GM04503 (cell line): ENCODE measurements around the gene HNRNPL.
"Not testable (repeated sequence)": the region's sequence is repeated elsewhere in the genome, so short reads cannot be mapped to it uniquely, and the experiment has no call there.

Source experiments
- DNase-seq: peaks from one replicate; pipeline ENCODE4 v3.0.0-alpha.2; 2012; ENCODE audit warnings: low read depth

Gene HNRNPL

DNA sequence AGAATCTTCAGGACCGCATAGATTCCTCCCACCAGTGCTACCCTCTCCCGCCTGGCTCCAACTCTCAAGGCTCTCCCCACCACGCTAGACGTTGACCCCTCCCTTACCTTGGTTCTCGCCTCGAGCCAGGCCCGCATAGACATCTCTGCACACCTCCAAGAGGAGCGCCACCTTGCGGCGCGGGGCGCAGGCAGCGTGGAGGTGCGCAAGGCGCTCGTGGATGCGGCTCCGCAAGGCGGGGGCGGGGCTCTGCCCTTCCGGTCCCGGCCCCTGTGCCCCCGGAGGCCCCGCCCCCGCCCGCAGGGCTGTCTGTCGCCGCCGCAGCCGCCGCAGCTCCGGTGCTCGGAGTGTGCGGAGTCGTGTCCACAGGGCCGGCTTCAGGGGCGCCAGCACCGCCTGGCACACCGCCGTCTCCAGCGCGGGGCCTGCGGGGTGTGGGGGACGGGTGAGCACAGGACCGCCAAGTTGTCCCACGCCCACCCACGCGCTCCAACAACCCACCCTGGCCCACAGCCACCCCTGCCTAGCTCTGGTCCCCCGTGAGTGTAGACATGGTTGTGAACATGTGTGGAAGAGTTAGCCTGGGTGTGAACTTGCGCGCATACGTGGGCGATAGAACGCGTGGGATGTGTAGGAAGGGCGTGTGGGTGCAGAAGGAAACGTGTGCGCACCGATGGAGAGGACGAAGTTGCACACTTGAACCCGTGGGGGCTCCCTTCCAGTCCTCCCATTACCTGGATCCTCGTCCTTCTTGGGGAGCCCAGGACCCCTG is 20.2 kb upstream of the HNRNPL start:
- DNase-seq, result no peak

DNA sequence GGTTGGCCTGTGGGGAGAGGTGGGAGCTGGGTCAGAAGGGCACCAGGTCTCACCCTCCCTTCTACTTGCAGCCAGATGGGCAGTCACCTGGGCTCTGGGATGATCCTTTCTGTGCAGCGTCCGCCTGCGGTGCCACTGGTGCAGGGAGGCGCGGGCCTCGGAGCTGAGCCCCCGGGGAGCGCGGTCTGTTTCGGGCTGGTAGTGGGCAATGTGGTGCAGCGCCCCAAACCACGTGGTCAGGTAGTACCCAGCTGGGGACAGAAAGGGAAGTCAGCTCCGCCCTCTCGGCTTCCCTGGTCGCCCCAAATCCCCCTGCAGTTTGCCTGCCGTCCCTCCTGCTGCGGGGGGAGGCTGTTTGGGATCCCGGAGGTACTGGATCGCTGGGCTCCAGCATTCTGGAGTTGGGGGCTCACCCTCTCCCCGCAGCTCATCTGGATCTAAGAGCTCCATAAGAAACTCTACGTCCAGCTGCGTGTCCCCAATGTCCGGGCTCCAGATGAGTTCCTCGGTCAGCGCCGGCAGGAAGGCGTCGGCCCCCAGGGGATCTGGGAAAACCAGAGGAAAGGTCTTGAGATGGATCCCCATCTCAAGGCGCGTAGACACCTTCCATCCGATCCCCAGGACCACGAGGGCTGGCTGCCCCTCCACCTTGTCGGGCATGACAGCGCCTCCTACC is 19.5 kb upstream of the HNRNPL start:
- no peak for DNase-seq

DNA sequence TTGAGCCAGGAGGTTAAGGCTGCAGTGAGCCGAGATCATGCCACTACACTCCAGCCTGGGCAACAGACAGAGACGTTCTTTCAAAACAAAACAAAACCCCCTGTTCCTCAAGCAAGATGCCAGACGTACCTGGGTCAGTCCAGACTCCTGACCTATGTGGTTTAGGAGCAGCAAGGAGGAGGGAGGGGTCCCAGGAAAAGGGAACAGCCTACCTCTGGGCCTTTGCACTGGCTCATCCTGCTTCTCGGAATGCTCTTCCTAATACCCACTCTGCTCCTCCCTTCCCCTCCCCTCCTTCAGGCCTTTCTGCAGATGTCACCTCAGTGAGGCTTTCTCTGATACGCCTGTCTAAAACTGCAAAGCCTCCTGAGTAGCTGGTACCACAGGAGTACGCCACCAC is 18.8 kb upstream of the HNRNPL start:
- DNase-seq, result no peak

DNA sequence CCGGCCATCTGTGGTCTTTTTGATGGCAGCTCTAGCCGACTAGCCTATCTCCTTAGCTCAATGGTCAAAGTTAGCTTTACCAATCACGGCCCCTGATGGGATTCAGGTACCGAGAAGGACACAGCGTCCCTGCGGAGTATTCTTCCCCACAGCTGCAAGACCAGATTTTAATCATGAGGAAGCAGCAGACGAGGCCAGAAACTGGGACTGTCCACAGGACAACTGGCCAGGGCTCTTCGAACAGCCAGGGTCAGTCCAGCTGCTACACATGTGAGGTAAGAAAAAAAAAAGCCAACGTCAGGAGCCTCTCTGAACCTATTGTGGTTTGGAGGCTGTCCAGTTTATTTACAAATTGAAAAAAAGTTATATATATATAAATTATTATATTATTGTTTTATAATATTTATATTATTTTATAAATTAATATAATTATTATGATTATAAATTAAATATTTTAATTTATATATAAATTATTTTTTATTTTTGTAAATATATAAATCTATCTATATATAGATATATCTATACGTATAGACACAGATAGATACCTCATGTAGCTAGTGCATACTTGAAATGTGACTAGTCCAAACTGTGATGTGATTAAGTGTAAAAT is 17.5 kb upstream of the HNRNPL start:
- DNase-seq, result no peak

DNA sequence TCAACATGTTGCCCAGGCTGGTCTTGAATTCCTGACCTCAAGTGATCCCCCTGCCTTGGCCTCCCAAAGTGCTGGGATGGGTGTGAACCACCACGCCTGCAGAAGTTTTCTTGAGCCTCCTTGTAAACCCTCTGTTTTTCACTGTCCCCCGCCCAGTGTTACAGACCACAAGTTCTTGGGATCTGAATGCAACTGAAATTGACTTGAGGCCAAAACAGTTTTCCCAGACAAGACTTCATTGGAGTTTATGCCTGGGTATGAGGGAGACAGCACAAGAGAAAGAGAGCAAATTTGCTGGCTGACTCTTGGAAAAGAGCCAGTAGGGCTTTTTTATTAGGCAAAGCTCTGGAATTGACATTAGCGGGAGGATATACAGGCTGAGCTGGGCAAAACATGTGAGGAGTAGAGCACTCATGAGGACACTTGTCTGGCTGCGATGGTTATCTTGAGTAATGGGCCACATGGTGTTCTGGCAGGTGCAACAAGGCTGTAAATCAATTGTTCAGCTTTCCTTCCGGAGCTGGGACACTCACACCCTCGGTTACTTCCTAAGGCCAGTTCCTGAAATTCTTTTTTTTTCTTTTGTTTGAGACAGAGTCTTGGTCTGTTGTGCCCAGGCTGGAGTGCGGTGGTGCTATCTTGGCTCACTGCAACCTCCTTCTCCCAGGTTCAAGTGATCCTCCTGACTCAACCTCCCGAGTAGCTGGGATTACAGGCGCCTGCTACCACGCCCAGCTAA is 12.7 kb upstream of the HNRNPL start:
- no peak for DNase-seq

DNA sequence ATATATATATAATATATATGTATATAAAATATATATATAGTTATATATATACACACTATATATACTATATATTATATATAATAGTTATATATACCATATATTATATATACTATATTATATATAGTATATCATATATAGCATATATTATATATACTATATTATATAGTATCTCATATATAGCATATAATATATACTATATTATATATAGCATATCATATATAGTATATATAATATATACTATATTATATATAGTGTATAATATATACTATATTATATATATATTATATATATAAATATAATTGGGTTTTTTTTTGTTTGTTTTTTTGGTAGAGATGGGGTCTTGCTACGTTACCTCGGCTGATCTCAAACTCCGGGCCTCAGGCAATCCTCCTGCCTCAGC is 11.6 kb upstream of the HNRNPL start:
- DNase-seq, result no peak

DNA sequence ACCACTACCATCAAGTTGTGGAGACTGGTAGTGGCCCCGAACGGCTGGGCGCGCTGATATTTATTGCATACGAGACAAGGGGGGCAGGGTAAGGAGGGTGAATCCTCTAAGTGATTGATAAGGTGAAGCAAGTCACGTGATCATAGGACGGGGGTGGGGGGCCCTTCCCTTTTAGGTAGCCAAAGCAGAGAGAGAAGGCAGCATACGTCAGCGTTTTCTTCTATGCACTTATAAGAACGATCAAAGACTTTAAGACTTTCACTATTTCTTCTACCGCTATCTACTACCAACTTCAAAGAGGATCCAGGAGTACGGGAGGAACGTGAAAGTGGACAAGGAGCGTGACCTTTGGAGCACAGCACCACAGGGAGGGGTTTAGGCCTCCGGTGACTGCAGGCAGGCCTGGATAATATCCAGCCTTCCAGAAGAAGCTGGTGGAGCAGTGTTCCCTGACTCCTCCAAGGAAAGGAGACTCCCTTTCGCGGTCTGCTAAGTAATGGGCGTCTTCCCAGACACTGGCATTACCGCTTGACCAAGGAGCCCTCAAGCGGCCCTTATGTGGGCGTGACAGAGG is 9.9 kb upstream of the HNRNPL start:
- not testable (repeated sequence) for DNase-seq

DNA sequence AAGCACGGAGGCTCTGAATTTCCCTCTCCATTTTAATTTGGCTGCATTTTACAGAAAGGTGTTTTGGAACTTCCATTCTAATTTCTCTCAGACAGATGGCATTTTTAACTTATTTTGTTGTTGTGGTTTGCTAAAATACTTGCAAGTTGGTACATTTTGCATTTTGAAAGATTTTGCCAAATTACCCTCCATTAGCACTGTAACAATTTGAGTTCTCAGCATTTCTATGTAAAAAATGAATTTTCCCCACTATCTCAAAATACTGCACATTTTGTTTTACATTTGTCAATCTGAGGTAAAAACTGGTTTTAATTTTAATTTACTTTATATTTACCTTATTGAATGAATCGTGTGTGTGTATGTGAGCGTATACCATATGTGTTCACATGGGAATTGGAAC is 7.0 kb upstream of the HNRNPL start:
- DNase-seq, result no peak

DNA sequence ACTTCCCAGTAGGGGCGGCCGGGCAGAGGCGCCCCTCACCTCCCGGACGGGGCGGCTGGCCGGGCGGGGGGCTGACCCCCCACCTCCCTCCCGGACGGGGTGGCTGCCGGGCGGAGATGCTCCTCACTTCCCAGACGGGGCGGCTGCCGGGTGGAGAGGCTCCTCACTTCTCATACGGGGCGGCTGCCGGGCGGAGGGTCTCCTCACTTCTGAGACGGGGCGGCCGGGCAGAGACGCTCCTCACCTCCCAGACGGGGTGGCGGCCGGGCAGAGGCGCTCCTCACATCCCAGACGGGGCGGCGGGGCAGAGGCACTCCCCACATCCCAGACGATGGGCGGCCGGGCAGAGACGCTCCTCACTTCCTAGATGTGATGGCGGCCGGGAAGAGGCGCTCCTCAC is 6.0 kb upstream of the HNRNPL start:
- DNase-seq, result not testable (repeated sequence)

DNA sequence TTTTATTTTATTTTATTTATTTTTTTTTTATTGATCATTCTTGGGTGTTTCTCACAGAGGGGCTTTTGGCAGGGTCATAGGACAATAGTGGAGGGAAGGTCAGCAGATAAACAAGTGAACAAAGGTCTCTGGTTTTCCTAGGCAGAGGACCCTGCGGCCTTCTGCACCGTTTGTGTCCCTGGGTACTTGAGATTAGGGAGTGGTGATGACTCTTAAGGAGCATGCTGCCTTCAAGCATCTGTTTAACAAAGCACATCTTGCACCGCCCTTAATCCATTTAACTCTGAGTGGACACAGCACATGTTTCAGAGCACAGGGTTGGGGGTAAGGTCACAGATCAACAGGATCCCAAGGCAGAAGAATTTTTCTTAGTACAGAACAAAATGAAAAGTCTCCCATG is 5.2 kb upstream of the HNRNPL start:
- DNase-seq, result not testable (repeated sequence)

DNA sequence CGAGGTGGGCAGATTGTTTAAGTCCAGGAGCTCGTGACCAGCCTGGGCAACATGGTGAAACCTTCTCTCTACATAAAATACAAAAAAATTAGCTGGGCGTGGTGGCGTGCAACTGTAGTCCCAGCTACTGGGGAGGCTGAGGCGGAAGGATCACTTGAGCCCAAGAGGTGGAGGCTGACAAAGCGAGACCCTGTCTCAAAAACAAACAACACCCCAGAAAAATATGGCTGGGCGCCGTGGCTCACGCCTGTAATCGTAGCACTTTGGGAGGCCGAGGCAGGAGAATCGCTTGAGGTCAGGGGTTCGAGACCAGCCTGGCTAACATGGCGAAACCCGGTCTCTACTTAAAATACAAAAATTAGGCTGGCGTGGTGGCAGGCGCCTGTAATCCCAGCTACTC is 3.4 kb upstream of the HNRNPL start:
- no peak for DNase-seq

DNA sequence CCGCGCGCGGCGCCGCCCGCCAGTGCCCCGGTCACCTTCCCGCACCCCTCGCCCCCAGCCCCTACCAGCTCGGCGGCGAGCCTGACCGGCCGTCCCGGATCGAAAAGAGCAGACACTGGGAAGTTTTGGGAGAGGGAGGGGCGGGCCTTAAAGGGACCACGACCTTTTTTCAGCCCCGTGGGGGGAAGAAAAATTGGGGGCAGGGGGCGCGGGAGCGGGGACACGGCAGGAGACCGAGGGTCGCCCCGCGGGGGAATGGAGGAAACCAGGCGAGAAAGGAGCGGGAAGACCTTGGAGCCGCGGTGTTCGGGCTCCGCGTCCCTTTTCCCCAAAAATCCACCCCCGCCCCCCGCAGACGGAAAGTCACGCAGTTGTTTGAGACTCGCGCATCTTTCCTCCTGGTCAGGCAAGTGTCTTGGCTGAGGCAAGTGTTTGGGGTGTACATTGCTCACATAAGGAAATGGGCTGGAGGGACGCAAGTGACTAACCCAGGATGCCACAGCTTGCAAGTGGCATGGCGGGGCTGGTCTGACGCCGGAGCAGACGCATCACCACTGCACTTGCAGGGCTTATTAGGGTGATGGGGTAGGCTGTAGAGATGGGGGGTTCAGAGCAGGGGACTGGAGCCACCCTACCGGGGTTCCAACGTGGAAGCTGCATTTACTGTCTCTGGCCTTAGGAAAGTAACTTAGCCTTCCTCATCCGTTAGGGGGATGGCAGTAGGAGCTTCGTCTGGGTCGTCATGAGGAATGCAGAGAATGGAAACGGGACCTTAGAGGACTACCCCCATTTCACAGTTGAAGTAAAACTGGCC is 2.7 kb upstream of the HNRNPL start:
- no peak for DNase-seq

DNA sequence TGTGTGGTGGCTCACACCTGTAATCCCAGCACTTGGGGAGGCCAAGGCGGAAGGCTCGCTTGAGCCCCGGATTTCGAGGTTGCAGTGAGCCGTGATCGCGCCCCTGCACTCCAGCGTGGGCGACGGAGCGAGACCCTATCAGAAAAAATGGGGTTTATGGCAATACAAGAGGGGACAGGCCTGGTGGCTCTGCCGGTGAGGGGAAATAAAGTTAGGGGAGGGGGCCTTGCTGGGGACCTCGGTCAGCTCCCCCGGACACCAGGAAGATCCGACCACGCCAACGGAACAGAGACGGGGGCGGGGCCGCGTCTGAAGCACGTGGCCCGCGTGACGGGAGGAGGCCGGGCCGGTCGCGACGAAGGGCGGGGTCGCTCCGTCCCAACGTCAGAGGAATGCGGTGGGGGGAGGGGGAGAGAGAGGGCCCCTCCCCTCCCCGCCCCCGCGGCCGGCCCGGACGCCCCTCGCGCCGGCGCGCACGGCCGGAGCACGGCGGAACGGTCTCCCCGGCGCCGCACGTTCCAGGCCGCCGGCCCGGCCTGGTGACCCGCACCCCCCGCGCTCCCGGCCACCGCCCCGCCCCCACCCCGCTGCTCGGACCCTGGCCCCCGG is 1.9 kb upstream of the HNRNPL start:
- no peak for DNase-seq

DNA sequence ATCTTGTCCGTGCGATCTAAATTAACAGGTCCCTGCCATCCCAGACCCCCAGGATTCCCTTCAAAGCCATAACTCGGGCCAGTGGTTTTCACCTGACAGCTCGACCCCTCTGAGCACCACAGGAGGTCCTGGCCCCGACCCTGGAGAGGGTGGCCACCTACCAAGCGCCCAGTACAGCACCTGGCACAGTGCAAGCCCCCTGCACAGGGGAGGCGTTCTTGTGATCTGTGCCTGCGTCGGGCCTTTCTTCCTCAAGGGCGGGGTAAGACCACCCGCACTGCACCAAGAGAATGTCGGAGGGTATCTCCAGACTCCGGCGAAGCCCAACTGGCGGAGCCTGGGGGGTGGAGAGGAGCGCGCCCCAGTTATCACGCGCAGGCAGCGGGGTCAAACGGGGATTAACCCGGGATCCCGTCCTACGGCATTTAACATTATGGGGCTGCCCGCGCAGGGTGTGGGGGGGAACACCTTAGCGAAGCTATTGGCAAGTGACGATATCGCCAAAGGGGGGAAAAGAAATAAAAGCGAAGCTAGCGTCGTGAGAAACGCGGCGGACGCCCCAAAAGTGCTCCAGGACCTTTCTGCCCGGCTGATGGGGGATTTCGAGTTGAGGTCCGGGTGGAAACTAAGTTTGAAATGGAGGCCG is 1.3 kb upstream of the HNRNPL start:
- no peak for DNase-seq

DNA sequence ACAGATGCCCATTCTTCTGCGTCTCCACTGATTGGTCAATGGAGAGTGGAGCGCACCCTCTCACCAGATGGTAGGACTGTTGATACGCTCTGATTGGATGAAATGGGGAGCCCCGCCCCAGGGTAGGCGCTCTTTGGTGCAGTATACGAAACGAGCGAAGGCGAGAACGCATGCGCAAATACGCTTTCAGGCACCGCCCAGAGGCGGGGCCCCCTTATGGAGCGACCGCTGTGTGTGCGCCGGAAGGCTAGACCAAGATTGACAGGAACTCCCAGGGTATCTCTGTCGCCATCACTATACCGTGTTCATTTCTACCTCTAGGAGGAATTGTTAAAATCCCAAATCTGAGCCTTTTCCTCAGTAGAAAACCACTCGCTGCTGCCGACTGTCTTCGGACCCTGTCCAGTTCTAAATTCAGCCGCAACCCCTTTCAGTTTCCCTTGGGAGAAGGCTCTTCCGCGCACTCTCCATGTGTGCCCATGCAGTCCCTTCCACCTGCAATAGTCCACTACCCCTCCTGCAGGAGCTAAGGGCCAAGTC is 720 bp upstream of the HNRNPL start:
- no peak for DNase-seq

DNA sequence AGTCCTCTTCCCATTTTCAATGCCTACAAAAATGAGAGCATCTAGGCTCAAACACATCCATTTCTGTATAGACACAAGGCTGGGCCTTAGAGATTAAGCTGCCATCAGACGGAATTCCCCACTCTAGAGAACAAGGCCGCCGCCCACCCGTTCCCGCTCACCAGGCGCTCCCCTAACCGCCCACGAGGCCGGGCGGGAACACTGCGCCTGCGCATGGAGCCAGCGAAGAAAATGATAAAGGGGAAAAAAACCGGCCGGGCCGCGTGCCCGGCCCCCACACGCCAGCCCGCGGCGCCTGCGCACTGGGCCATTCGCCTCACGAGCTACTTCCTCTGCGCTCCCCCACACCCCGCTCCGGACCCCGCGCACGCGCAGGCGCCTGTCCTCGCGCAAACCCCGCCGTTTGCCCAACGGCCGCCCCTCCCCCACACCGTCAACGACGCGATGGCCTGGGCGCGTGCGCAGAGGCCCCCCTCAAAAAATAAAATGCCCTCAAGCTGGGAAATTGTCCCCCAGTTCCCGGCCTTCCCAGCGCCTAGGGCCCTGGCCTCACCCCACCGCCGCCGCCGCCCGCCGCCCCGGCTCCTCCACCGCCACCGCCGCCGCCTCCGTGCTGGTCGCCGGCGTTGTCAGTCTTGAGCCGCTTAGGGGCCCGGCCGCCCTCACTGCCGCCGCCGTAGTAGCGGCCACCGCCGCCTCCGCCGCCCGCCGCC is 483 bp downstream of the HNRNPL start:
- DNase-seq, result peak; percentile 54

DNA sequence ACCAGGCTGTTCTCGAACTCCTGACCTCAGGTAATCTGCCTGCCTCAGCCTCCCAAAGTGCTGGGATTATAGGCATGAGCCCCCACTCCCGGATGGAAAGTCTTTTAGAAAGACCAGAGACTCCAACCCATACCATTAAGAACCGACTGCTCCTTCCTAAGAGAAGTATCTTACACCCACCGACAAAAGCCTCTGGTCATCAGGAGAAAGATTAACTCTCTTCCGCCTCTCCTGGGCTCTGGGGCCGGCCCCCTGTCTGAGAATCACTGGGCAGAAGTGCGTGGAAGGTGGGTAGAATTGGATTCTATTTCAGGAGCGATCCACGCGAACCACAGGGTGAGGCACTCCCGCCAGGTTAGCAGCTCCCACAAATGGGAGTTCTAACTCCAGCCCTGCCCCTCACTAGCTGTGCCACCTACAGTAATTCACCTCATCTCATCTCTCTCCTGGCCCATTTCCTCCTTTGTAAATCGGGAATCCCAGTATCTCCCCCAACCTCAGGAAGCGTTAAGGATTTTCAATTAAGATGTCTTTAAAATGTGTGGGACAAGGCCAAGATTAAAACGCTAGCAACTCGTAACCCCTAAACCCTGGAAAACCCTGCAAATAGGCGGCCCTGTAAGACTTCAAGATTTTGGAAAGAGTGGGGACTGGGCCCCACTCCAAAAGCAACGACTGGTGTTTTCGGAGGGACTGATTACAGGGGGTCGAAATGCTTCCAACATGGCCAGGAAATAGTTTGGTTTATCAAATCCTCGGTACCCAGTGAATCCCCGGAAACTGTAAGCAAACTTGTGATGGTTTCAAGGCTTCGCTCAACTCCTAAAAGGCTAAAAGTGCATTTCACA is 1.3 kb downstream of the HNRNPL start:
- no peak for DNase-seq

DNA sequence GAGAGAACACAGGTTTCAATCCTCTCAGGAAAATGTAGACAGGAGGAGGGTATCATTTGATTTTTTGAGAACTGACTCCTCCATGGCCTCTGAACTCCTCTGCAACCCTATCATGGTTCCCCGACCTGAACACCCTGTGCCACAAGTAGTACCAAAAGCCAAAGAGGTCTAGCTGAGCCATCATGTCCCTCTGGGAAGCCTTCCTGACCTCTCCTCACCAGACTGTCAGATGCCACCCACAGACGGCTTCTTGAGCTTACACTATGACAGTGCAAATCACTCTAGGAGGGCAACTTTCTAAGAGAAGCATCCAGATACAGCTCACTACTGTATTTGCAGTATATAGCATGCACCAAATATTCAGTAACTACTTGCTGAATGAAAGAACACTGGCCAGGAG is 3.7 kb downstream of the HNRNPL start:
- no peak for DNase-seq
